ENCODE measurements around the gene SLC41A3. TPM values are rescaled to one million over a fixed set of nuclear protein-coding genes. Genes with fewer than 3 reads are reported as not detected.

SLC41A3 gene
- total and polyA plus RNA-seq, 7 donors, result 5.1 to 59.5 (median 28.9) TPM

DNA sequence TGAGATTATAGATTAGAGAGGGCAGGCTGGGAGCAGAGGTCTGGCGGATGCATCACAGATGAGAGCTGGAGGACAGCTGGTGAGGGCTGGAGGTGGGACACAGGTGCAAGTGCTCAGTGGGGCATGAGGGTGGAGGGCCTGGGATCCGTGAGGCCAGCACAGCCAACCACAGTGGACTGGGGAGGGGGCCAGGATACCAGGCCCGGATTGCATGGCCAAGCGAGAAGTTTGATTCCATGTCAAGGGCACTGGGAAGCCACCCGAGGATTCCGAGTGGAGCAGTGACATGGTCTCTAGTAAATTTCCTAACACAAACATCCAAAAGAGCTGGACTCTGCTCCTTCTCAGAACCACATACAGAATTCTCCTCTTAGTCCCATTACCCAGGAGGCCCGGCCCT, 44.0 kb upstream of the SLC41A3 start:
- H3K4me1 ChIP-seq, result no peaks in the 10 kb centered on the region
- WGBS, 2 donors, result 85 to 88% methylated on average over 7 of the region's 7 CpGs
- TF ChIP-seq, protein P1, sequence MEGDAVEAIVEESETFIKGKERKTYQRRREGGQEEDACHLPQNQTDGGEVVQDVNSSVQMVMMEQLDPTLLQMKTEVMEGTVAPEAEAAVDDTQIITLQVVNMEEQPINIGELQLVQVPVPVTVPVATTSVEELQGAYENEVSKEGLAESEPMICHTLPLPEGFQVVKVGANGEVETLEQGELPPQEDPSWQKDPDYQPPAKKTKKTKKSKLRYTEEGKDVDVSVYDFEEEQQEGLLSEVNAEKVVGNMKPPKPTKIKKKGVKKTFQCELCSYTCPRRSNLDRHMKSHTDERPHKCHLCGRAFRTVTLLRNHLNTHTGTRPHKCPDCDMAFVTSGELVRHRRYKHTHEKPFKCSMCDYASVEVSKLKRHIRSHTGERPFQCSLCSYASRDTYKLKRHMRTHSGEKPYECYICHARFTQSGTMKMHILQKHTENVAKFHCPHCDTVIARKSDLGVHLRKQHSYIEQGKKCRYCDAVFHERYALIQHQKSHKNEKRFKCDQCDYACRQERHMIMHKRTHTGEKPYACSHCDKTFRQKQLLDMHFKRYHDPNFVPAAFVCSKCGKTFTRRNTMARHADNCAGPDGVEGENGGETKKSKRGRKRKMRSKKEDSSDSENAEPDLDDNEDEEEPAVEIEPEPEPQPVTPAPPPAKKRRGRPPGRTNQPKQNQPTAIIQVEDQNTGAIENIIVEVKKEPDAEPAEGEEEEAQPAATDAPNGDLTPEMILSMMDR (IDR thresholded peaks at IDR 0.05), result no peak
- TF ChIP-seq EP300 (IDR thresholded peaks at IDR 0.05), result no peak
- TF ChIP-seq POLR2AphosphoS5 (IDR thresholded peaks at IDR 0.05), result no peak
- TF ChIP-seq POLR2A (IDR thresholded peaks at IDR 0.05), result no peak

DNA sequence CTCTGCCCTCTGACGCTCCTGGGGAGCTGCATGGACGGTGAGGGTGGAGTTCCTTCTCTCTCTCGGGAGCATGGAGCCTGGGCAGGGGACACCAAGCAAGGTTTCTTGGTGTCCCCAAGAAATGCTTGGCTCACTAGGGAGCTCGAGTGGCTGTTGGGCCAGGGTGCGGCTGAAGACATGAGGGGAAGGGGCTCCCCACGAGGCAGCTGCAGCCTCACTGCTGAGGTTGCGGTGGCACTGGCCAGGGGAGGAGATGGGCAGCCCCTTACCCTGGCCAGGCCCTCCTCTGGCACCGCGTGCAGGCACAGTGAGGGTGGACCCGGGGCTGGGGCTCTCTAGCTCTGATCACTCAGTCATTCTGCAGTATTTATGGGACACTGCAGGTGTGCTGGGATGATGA, 43.5 kb upstream of the SLC41A3 start:
- 87 to 90% methylated on average over 10 of the region's 10 CpGs for WGBS, 2 donors
- TF ChIP-seq POLR2A (IDR thresholded peaks at IDR 0.05), result no peak
- TF ChIP-seq POLR2AphosphoS5 (IDR thresholded peaks at IDR 0.05), result no peak
- TF ChIP-seq, protein P1 (IDR thresholded peaks at IDR 0.05), result no peak
- no peak for TF ChIP-seq EP300 (IDR thresholded peaks at IDR 0.05)
- Histone ChIP-seq H3K36me3 (no peaks in the 10 kb centered on the region), H3K27me3 (no peaks in the 10 kb centered on the region), H3K4me3 (no peak overlapping the region), H3K4me1 (no peaks in the 10 kb centered on the region), H3K9me3 (no peaks in the 10 kb centered on the region), H3K27ac (no peak overlapping the region)
- DNase-seq, result peak; percentile 35
- intact Hi-C loops (cut with DNase I), result no loop called here

More for the DNA sequence above, 44.0 kb upstream of the SLC41A3 start:
- DNase-seq, result no peak
- intact Hi-C loops (cut with DNase I), result no loop called here
- no peaks in the 10 kb centered on the region for H3K36me3 ChIP-seq
- H3K9me3 ChIP-seq, result no peaks in the 10 kb centered on the region
- H3K4me3 ChIP-seq, result no peak overlapping the region
- H3K27ac ChIP-seq, result no peak overlapping the region
- no peaks in the 10 kb centered on the region for H3K27me3 ChIP-seq

DNA sequence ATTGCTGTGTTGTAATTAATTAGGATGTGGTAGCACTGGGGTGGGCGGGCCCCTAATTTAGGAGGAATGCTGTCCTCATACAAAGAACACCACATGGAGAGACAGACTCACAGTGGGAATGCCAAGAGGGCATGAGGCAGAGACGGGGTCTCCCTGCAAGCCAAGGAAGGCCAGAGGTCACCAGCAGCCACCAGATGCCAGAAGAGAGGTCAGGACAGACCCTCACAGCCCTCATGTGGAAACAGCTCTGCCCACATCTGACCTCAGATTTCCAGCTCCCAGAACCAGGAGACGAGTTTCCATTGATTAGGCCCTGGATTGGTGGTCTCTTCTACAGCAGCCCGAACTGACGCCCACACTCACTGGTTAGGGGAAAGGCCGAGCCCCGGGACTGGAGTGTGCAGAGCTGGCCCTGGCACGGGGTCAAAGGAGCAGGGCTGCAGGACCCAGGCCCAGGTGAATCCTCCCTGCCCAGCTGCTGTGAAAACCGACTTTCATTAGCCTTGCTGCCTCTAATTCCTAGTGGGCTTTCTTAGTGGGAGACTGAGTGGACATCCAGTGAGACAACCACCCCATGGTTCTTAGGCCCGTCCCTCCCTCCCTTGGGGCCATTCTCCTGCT, 43.0 kb upstream of the SLC41A3 start:
- Histone ChIP-seq H3K36me3 (no peaks in the 10 kb centered on the region), H3K27me3 (no peaks in the 10 kb centered on the region), H3K4me1 (no peaks in the 10 kb centered on the region), H3K9me3 (no peaks in the 10 kb centered on the region), H3K4me3 (no peak overlapping the region), H3K27ac (no peak overlapping the region)
- WGBS, 2 donors, result 85 to 87% methylated on average over 10 of the region's 10 CpGs
- intact Hi-C loops (cut with DNase I), result no loop called here
- TF ChIP-seq POLR2A (IDR thresholded peaks at IDR 0.05), result no peak
- TF ChIP-seq EP300 (IDR thresholded peaks at IDR 0.05), result no peak
- TF ChIP-seq, protein P1 (IDR thresholded peaks at IDR 0.05), result no peak
- TF ChIP-seq POLR2AphosphoS5 (IDR thresholded peaks at IDR 0.05), result no peak
- peak; percentile 50 for DNase-seq

DNA sequence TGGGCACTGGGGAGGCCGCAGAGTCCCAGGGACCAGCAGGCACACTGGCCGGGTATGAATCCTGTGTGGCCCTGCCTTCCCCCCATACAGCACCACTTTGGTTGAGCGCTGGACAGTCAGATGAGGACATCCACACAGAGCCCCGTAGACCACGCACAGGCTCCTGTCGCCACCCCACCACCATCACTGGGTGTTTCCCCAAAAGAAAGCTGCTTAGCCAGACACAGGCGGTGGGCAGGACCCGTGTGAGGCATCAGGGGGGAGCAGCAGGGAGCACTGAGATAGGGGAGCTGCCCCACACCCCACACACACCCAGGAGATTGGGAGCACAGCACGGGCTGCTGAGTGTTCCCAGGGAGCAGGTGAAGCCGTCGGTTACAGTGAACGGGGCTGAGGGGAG, 42.4 kb upstream of the SLC41A3 start:
- no peak for TF ChIP-seq POLR2A (IDR thresholded peaks at IDR 0.05)
- TF ChIP-seq, protein P1 (IDR thresholded peaks at IDR 0.05), result no peak
- TF ChIP-seq EP300 (IDR thresholded peaks at IDR 0.05), result no peak
- no peak for TF ChIP-seq POLR2AphosphoS5 (IDR thresholded peaks at IDR 0.05)
- Histone ChIP-seq H3K4me1 (no peaks in the 10 kb centered on the region), H3K36me3 (no peaks in the 10 kb centered on the region), H3K27ac (no peak overlapping the region), H3K4me3 (no peak overlapping the region), H3K27me3 (no peaks in the 10 kb centered on the region), H3K9me3 (no peaks in the 10 kb centered on the region)
- peak; percentile 48 for DNase-seq
- intact Hi-C loops (cut with DNase I), result no loop called here
- WGBS, 2 donors, result 90% methylated on average over 12 of the region's 12 CpGs

DNA sequence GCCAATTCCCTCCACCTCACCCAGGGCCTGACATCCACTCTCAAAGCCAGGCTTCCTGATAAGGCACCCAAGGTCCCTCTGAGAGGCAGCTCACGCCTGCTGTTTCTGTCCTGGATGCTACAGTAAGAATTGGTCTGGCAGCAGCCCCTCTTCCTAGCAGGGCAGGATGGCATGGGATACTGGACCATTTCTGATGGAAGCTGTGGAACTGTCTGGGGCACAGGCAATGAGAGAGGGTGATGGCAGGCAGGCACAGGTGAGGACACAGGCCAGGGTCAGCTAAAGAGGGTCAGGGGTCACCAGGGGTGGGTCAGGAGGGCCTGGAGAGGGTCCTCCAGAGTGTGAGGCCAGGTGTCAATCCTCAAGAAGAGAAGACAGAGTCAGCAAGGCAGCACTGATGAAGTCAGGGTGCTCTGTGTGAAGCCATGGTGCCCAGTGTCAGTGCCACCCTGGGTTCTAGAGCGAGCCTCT, 41.9 kb upstream of the SLC41A3 start:
- H3K36me3 ChIP-seq, result no peaks in the 10 kb centered on the region
- H3K4me1 ChIP-seq, result no peaks in the 10 kb centered on the region
- DNase-seq, result peak; percentile 40
- intact Hi-C loops (cut with DNase I), result no loop called here
- no peak overlapping the region for H3K4me3 ChIP-seq
- TF ChIP-seq POLR2AphosphoS5 (IDR thresholded peaks at IDR 0.05) (no peak), POLR2A (IDR thresholded peaks at IDR 0.05) (no peak), EP300 (IDR thresholded peaks at IDR 0.05) (no peak)
- TF ChIP-seq, protein P1 (IDR thresholded peaks at IDR 0.05), result no peak
- H3K27ac ChIP-seq, result no peak overlapping the region
- WGBS, 2 donors, result 72 to 91% methylated on average over 2 of the region's 2 CpGs
- no peaks in the 10 kb centered on the region for H3K27me3 ChIP-seq
- no peaks in the 10 kb centered on the region for H3K9me3 ChIP-seq
